Measurements from ENCODE around the gene RBM44.

Gene RBM44

DNA sequence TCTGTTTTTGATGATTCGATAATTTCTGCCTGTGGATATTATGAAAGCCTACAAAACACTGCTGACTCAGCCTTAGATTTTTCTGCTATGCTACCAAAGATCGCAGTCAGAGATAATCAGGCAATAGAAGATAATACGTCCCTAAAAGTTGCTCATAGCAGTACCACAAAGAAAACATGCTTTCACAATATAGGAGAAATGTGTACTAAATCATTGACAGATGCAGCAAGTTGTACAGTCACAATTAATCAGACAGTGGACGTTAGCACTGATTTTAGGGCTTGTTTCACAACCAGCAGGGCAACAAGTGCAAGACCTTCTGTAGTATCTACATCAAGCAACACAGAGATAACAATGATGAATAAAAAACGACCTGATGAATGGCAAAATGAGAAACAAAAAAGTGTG lies 19.5 kb downstream of the RBM44 start:
- Histone ChIP-seq H2BK5ac (ENCODE audit: low read length) (no peak overlapping the region), H3K14ac (ENCODE audit: low read length) (no peak overlapping the region), H3K27ac (replicated peaks; ENCODE audit: low read length) (no peak overlapping the region), H3K79me1 (ENCODE audit: low read depth, low read length) (no peaks in the 10 kb centered on the region), H3K4me2 (ENCODE audit: insufficient read depth, low read length, poor library complexity, severe bottlenecking) (no peak overlapping the region), H3K36me3 (replicated peaks in 1 of 2; ENCODE audit: control insufficient read depth in 2 of 2, insufficient read depth in 2 of 2, low read length in 2 of 2) (no peaks in the 10 kb centered on the region), H2BK120ac (ENCODE audit: low read depth, low read length) (no peak overlapping the region), H3K18ac (ENCODE audit: low read length) (no peak overlapping the region), H3K4me1 (ENCODE audit: control insufficient read depth in 2 of 2, insufficient read depth in 1 of 2, low read depth in 1 of 2, low read length in 2 of 2) (no peaks in the 10 kb centered on the region), H3K4me3 (ENCODE audit: low read length in 2 of 2) (no peak overlapping the region), H3K9me3 (replicated peaks in 1 of 2; ENCODE audit: control insufficient read depth in 2 of 2, insufficient read depth in 1 of 2, low read depth in 1 of 2, low read length in 2 of 2) (no peaks in the 10 kb centered on the region), H3K27me3 (ENCODE audit: control insufficient read depth in 3 of 3, insufficient read depth in 3 of 3, low read depth in 1 of 3, low read length in 3 of 3) (peaks cover 0 to 32% (median 0%) of the 10 kb centered on the region in 3 experiments), H3K23ac (ENCODE audit: low read depth, low read length, poor library complexity) (no peak overlapping the region), H4K8ac (ENCODE audit: low read depth, low read length) (no peak overlapping the region), H2AK5ac (ENCODE audit: low read depth, low read length) (no peak overlapping the region), H2BK12ac (ENCODE audit: low read length) (no peak overlapping the region), H3K9ac (ENCODE audit: low read depth, low read length, poor library complexity) (no peak overlapping the region), H3K4ac (ENCODE audit: low read length) (no peak overlapping the region), H2BK15ac (ENCODE audit: low read length) (no peak overlapping the region), H4K91ac (ENCODE audit: low read depth, low read length, poor library complexity) (no peak overlapping the region), H2AFZ (ENCODE audit: low read length) (no peak overlapping the region)
- no peak for DNase-seq (ENCODE audit: low spot score)
- WGBS, 2 donors (ENCODE audit: extremely low coverage in 2 of 2, insufficient read length in 2 of 2, insufficient replicate concordance in 1 of 2): no CpG with 5 or more reads among the region's 5 CpGs

DNA sequence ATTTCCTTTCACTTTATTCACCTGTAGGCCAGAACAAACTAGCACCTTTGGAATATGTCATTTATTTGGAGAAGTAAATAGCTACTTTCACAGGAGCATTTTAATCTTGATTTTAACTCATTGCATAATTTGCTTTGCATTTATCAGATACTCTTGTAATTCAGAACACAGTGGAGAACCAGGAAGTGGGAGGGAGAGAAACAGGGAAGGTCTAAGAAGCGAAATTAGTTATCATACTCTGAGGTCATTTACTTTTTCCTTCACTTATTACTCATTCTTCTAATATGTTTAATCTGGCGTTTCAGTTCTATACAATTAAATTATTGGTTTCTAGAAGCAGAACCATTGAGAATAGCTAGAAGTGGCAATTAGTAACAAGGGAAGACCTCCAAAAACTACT lies 20.7 kb downstream of the RBM44 start:
- H2BK15ac ChIP-seq (ENCODE audit: low read length): no peak overlapping the region
- no CpG with 5 or more reads among the region's 2 CpGs for WGBS, 2 donors (ENCODE audit: extremely low coverage in 2 of 2, insufficient read length in 2 of 2, insufficient replicate concordance in 1 of 2)
- no peak overlapping the region for H2BK5ac ChIP-seq (ENCODE audit: low read length)
- H4K8ac ChIP-seq (ENCODE audit: low read depth, low read length): no peak overlapping the region
- H3K9me3 ChIP-seq (replicated peaks in 1 of 2; ENCODE audit: control insufficient read depth in 2 of 2, insufficient read depth in 1 of 2, low read depth in 1 of 2, low read length in 2 of 2): no peaks in the 10 kb centered on the region
- no peak overlapping the region for H2AFZ ChIP-seq (ENCODE audit: low read length)
- no peak overlapping the region for H3K27ac ChIP-seq (replicated peaks; ENCODE audit: low read length)
- no peak overlapping the region for H2BK120ac ChIP-seq (ENCODE audit: low read depth, low read length)
- H3K79me1 ChIP-seq (ENCODE audit: low read depth, low read length): no peaks in the 10 kb centered on the region
- no peak overlapping the region for H4K91ac ChIP-seq (ENCODE audit: low read depth, low read length, poor library complexity)
- H3K4me2 ChIP-seq (ENCODE audit: insufficient read depth, low read length, poor library complexity, severe bottlenecking): no peak overlapping the region
- no peak overlapping the region for H3K18ac ChIP-seq (ENCODE audit: low read length)
- H3K4ac ChIP-seq (ENCODE audit: low read length): no peak overlapping the region
- no peak overlapping the region for H3K23ac ChIP-seq (ENCODE audit: low read depth, low read length, poor library complexity)
- H3K4me3 ChIP-seq (ENCODE audit: low read length in 2 of 2): no peak overlapping the region
- no peak overlapping the region for H3K9ac ChIP-seq (ENCODE audit: low read depth, low read length, poor library complexity)
- DNase-seq (ENCODE audit: low spot score): no peak
- no peak overlapping the region for H3K14ac ChIP-seq (ENCODE audit: low read length)
- H3K27me3 ChIP-seq (ENCODE audit: control insufficient read depth in 3 of 3, insufficient read depth in 3 of 3, low read depth in 1 of 3, low read length in 3 of 3): peaks cover 0 to 22% (median 0%) of the 10 kb centered on the region in 3 experiments
- no peaks in the 10 kb centered on the region for H3K4me1 ChIP-seq (ENCODE audit: control insufficient read depth in 2 of 2, insufficient read depth in 1 of 2, low read depth in 1 of 2, low read length in 2 of 2)
- no peaks in the 10 kb centered on the region for H3K36me3 ChIP-seq (replicated peaks in 1 of 2; ENCODE audit: control insufficient read depth in 2 of 2, insufficient read depth in 2 of 2, low read length in 2 of 2)
- no peak overlapping the region for H2BK12ac ChIP-seq (ENCODE audit: low read length)
- no peak overlapping the region for H2AK5ac ChIP-seq (ENCODE audit: low read depth, low read length)

DNA sequence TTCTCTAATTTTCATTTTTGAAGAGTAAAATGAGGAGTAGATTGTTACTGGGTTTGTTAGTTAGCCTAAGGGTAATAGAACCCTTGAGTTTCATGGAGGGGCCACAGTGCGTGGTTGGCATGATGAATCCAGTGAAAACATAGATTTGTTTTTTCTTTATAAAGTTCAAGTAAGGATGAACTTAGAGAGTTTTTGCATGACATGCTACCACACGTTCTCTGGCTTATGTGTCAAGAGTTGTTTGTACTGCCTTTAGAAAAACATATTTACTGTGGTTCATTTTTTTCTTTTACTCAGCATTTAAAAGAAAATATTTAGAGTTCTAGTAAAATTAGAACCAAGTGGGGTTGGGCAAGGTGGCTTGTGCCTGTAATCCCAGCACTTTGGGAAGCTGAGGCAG lies 21.8 kb downstream of the RBM44 start:
- no peak overlapping the region for H3K18ac ChIP-seq (ENCODE audit: low read length)
- no peak for DNase-seq (ENCODE audit: low spot score)
- no peak overlapping the region for H4K8ac ChIP-seq (ENCODE audit: low read depth, low read length)
- H3K4me2 ChIP-seq (ENCODE audit: insufficient read depth, low read length, poor library complexity, severe bottlenecking): no peak overlapping the region
- H2BK120ac ChIP-seq (ENCODE audit: low read depth, low read length): no peak overlapping the region
- no peak overlapping the region for H2BK5ac ChIP-seq (ENCODE audit: low read length)
- no peak overlapping the region for H2AFZ ChIP-seq (ENCODE audit: low read length)
- H2AK5ac ChIP-seq (ENCODE audit: low read depth, low read length): no peak overlapping the region
- H3K36me3 ChIP-seq (replicated peaks in 1 of 2; ENCODE audit: control insufficient read depth in 2 of 2, insufficient read depth in 2 of 2, low read length in 2 of 2): no peaks in the 10 kb centered on the region
- no peak overlapping the region for H3K9ac ChIP-seq (ENCODE audit: low read depth, low read length, poor library complexity)
- H3K4ac ChIP-seq (ENCODE audit: low read length): no peak overlapping the region
- H4K91ac ChIP-seq (ENCODE audit: low read depth, low read length, poor library complexity): no peak overlapping the region
- H3K27me3 ChIP-seq (ENCODE audit: control insufficient read depth in 3 of 3, insufficient read depth in 3 of 3, low read depth in 1 of 3, low read length in 3 of 3): peaks cover 0 to 19% (median 0%) of the 10 kb centered on the region in 3 experiments
- H3K4me1 ChIP-seq (ENCODE audit: control insufficient read depth in 2 of 2, insufficient read depth in 1 of 2, low read depth in 1 of 2, low read length in 2 of 2): no peaks in the 10 kb centered on the region
- no peak overlapping the region for H3K23ac ChIP-seq (ENCODE audit: low read depth, low read length, poor library complexity)
- WGBS, 2 donors (ENCODE audit: extremely low coverage in 2 of 2, insufficient read length in 2 of 2, insufficient replicate concordance in 1 of 2): no CpG with 5 or more reads among the region's 2 CpGs
- H3K14ac ChIP-seq (ENCODE audit: low read length): no peak overlapping the region
- H3K9me3 ChIP-seq (replicated peaks in 1 of 2; ENCODE audit: control insufficient read depth in 2 of 2, insufficient read depth in 1 of 2, low read depth in 1 of 2, low read length in 2 of 2): no peaks in the 10 kb centered on the region
- no peak overlapping the region for H3K27ac ChIP-seq (replicated peaks; ENCODE audit: low read length)
- no peak overlapping the region for H3K4me3 ChIP-seq (ENCODE audit: low read length in 2 of 2)
- no peak overlapping the region for H2BK15ac ChIP-seq (ENCODE audit: low read length)
- no peak overlapping the region for H2BK12ac ChIP-seq (ENCODE audit: low read length)
- no peaks in the 10 kb centered on the region for H3K79me1 ChIP-seq (ENCODE audit: low read depth, low read length)

DNA sequence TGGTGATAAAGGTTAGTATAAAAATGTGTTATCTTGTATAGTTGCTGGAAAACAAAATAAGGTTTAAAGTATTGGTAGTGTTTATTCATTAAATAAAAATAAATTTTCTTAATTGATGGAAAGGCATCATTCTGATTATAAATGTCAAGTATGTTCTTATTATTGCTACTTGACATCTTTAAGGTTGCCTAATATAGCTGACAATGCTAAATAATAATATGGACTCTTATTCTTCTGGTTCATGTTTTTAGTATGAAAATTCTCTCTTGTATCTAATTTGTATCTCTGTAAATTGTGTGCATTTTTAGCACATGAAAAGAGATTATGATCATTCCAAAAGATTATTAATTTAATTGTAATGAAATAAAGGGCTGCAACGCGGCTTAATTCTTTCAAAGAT lies 25.0 kb downstream of the RBM44 start:
- no CpG with 5 or more reads among the region's 2 CpGs for WGBS, 2 donors (ENCODE audit: extremely low coverage in 2 of 2, insufficient read length in 2 of 2, insufficient replicate concordance in 1 of 2)
- Histone ChIP-seq H3K9ac (ENCODE audit: low read depth, low read length, poor library complexity) (no peak overlapping the region), H3K4me1 (ENCODE audit: control insufficient read depth in 2 of 2, insufficient read depth in 1 of 2, low read depth in 1 of 2, low read length in 2 of 2) (peaks cover 0 to 7% of the 10 kb centered on the region in 2 donors), H2BK15ac (ENCODE audit: low read length) (no peak overlapping the region), H3K23ac (ENCODE audit: low read depth, low read length, poor library complexity) (no peak overlapping the region), H2AK5ac (ENCODE audit: low read depth, low read length) (no peak overlapping the region), H4K91ac (ENCODE audit: low read depth, low read length, poor library complexity) (no peak overlapping the region), H3K4me2 (ENCODE audit: insufficient read depth, low read length, poor library complexity, severe bottlenecking) (no peak overlapping the region), H3K4me3 (ENCODE audit: low read length in 2 of 2) (no peak overlapping the region), H2BK12ac (ENCODE audit: low read length) (no peak overlapping the region), H3K14ac (ENCODE audit: low read length) (no peak overlapping the region), H3K36me3 (replicated peaks in 1 of 2; ENCODE audit: control insufficient read depth in 2 of 2, insufficient read depth in 2 of 2, low read length in 2 of 2) (no peaks in the 10 kb centered on the region), H3K27ac (replicated peaks; ENCODE audit: low read length) (no peak overlapping the region), H3K4ac (ENCODE audit: low read length) (no peak overlapping the region), H2BK5ac (ENCODE audit: low read length) (no peak overlapping the region), H4K8ac (ENCODE audit: low read depth, low read length) (no peak overlapping the region), H3K79me1 (ENCODE audit: low read depth, low read length) (no peaks in the 10 kb centered on the region), H3K18ac (ENCODE audit: low read length) (no peak overlapping the region), H2BK120ac (ENCODE audit: low read depth, low read length) (no peak overlapping the region), H3K27me3 (ENCODE audit: control insufficient read depth in 3 of 3, insufficient read depth in 3 of 3, low read depth in 1 of 3, low read length in 3 of 3) (no peaks in the 10 kb centered on the region), H2AFZ (ENCODE audit: low read length) (no peak overlapping the region), H3K9me3 (replicated peaks in 1 of 2; ENCODE audit: control insufficient read depth in 2 of 2, insufficient read depth in 1 of 2, low read depth in 1 of 2, low read length in 2 of 2) (no peaks in the 10 kb centered on the region)
- DNase-seq (ENCODE audit: low spot score): no peak
